Neural cell (in vitro differentiated cells): Measurements from ENCODE around the gene SLC34A1.

Source experiments
- CTCF ChIP-seq: fragments of 450-650 bp; IDR thresholded peaks from 2 replicates; pipeline ENCODE4 v1.5.1; 2014; ENCODE audit warnings: antibody characterized with exemption, mild to moderate bottlenecking, moderate library complexity; ENCODE audit not compliant: poor library complexity, severe bottlenecking
- EP300 ChIP-seq: fragments of 450-650 bp; conservative IDR thresholded peaks from 2 replicates; pipeline ENCODE4 v1.6.1; 2014; ENCODE audit warnings: antibody characterized with exemption, mild to moderate bottlenecking, moderate library complexity; ENCODE audit not compliant: poor library complexity, severe bottlenecking
- EZH2 ChIP-seq: fragments of 200-600, 300-800 bp; shearing (Covaris generic), sonication (generic); IDR thresholded peaks from 2 replicates; pipeline ENCODE4 v1.6.1; 2014; ENCODE audit warnings: antibody characterized with exemption, low read length, borderline replicate concordance, mild to moderate bottlenecking; ENCODE audit not compliant: insufficient read depth, poor library complexity, severe bottlenecking
- MXI1 ChIP-seq: fragments of 450-650 bp; conservative IDR thresholded peaks from 2 replicates; pipeline ENCODE4 v1.6.1; 2014; ENCODE audit warnings: antibody characterized with exemption, mild to moderate bottlenecking; ENCODE audit not compliant: poor library complexity, severe bottlenecking
- POLR2AphosphoS5 ChIP-seq: IDR thresholded peaks from 2 replicates; pipeline ENCODE4 v1.6.1; 2012
- REST ChIP-seq: IDR thresholded peaks from 2 replicates; pipeline ENCODE4 v1.6.1; 2012; ENCODE audit warnings: borderline replicate concordance

- no peak for TF ChIP-seq EP300
- no peak for TF ChIP-seq REST
- TF ChIP-seq CTCF: no peak
- TF ChIP-seq POLR2AphosphoS5: no peak
- TF ChIP-seq EZH2: no peak
- no peak for TF ChIP-seq MXI1
Observed at GRCh38 chr5:177434942-177435738, 50.9 kb downstream of the SLC34A1 start.
